ENCODE results near the gene SLC16A12. TPM values are rescaled to one million over a fixed set of nuclear protein-coding genes. Genes with fewer than 3 reads are reported as not detected.
A peak's percentile ranks its signal among the peaks of the same experiment; 100 is the strongest.
"Not testable (repeated sequence)": the region's sequence is repeated elsewhere in the genome, so short reads cannot be mapped to it uniquely, and the experiment has no call there.

Gene SLC16A12
- total RNA-seq, 1 donor from 2014 or later, result 2.6 TPM

DNA sequence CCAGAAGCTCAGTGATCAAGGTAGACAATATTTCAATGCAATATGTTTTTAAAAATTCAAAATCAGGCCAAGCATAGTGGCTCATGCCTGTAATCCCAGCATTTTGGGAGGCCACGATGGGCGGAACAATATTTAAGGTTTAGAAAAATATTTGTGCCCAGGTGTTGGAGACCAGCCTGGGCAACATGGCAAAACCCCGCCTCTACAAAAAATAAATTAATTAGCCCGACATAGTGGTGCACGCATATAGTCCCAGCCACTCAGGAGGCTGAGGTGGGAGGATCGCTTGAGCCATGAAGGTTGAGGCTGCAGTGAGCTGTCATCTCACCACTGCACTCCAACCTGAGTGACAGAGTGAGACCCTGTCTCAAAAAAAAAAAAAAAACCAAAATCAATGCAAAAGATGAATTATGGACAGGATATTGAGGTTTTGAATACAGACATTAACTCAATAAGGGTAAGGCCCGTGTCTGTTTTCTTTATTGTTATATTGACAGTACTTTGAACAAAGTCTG lies 121.9 kb downstream of the SLC16A12 start:
- Mint-ChIP-seq H3K27ac (ENCODE audit: unreplicated experiment) (peak overlapping the region; percentile 94), H3K4me3 (ENCODE audit: unreplicated experiment) (peak overlapping the region; percentile 79), H3K36me3 (ENCODE audit: low read depth) (peaks cover 4% of the 10 kb centered on the region), H3K9me3 (ENCODE audit: low read depth) (no peaks in the 10 kb centered on the region), H3K4me1 (ENCODE audit: low read depth) (peaks cover 22% of the 10 kb centered on the region), H3K27me3 (ENCODE audit: low read depth) (no peaks in the 10 kb centered on the region)
- TF ChIP-seq, protein P1, sequence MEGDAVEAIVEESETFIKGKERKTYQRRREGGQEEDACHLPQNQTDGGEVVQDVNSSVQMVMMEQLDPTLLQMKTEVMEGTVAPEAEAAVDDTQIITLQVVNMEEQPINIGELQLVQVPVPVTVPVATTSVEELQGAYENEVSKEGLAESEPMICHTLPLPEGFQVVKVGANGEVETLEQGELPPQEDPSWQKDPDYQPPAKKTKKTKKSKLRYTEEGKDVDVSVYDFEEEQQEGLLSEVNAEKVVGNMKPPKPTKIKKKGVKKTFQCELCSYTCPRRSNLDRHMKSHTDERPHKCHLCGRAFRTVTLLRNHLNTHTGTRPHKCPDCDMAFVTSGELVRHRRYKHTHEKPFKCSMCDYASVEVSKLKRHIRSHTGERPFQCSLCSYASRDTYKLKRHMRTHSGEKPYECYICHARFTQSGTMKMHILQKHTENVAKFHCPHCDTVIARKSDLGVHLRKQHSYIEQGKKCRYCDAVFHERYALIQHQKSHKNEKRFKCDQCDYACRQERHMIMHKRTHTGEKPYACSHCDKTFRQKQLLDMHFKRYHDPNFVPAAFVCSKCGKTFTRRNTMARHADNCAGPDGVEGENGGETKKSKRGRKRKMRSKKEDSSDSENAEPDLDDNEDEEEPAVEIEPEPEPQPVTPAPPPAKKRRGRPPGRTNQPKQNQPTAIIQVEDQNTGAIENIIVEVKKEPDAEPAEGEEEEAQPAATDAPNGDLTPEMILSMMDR (IDR thresholded peaks at IDR 0.05), result no peak
- no peak for DNase-seq (ENCODE audit: low spot score)

GRCh38 chr10:89412276-89412675 lies 123.1 kb downstream of the SLC16A12 start:
- not testable (repeated sequence) for H3K27me3 Mint-ChIP-seq (ENCODE audit: low read depth); DNase-seq (ENCODE audit: low spot score); H3K9me3 Mint-ChIP-seq (ENCODE audit: low read depth); H3K36me3 Mint-ChIP-seq (ENCODE audit: low read depth); H3K27ac Mint-ChIP-seq (ENCODE audit: unreplicated experiment); H3K4me3 Mint-ChIP-seq (ENCODE audit: unreplicated experiment)
- peaks cover 22% of the 10 kb centered on the region for H3K4me1 Mint-ChIP-seq (ENCODE audit: low read depth)

- not testable (repeated sequence) for H3K27me3 Mint-ChIP-seq (ENCODE audit: low read depth); H3K4me3 Mint-ChIP-seq (ENCODE audit: unreplicated experiment); H3K36me3 Mint-ChIP-seq (ENCODE audit: low read depth); H3K27ac Mint-ChIP-seq (ENCODE audit: unreplicated experiment); DNase-seq (ENCODE audit: low spot score); H3K9me3 Mint-ChIP-seq (ENCODE audit: low read depth)
- H3K4me1 Mint-ChIP-seq (ENCODE audit: low read depth), result peaks cover 19% of the 10 kb centered on the region
Observed at GRCh38 chr10:89411135-89411534, 124.3 kb downstream of the SLC16A12 start.

DNA sequence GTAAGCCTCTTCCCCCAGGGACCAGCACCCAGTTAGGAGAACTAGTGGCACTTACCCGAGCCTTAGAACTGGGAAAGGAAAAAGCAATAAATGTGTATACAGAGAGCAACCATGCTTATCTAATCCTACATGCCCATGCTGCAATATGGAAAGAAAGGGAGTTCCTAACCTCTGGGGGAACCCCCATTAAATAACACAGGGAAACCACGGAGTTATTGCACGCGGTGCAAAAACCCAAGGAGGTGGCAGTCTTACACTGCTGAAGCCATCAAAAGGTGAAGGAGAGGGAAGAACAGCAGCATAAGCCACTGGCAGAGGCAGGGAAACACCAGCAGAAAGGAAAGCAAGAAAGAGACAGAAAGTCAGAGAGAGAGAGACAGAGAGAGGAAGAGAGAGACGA lies 124.8 kb downstream of the SLC16A12 start:
- peaks cover 13% of the 10 kb centered on the region for H3K4me1 Mint-ChIP-seq (ENCODE audit: low read depth)
- not testable (repeated sequence) for H3K36me3 Mint-ChIP-seq (ENCODE audit: low read depth); H3K4me3 Mint-ChIP-seq (ENCODE audit: unreplicated experiment); H3K27me3 Mint-ChIP-seq (ENCODE audit: low read depth); H3K9me3 Mint-ChIP-seq (ENCODE audit: low read depth); DNase-seq (ENCODE audit: low spot score); H3K27ac Mint-ChIP-seq (ENCODE audit: unreplicated experiment)

GRCh38 chr10:89409282-89409681 lies 126.1 kb downstream of the SLC16A12 start:
- not testable (repeated sequence) for H3K27ac Mint-ChIP-seq (ENCODE audit: unreplicated experiment); H3K9me3 Mint-ChIP-seq (ENCODE audit: low read depth); DNase-seq (ENCODE audit: low spot score); H3K27me3 Mint-ChIP-seq (ENCODE audit: low read depth); H3K4me1 Mint-ChIP-seq (ENCODE audit: low read depth); H3K36me3 Mint-ChIP-seq (ENCODE audit: low read depth); H3K4me3 Mint-ChIP-seq (ENCODE audit: unreplicated experiment)

DNA sequence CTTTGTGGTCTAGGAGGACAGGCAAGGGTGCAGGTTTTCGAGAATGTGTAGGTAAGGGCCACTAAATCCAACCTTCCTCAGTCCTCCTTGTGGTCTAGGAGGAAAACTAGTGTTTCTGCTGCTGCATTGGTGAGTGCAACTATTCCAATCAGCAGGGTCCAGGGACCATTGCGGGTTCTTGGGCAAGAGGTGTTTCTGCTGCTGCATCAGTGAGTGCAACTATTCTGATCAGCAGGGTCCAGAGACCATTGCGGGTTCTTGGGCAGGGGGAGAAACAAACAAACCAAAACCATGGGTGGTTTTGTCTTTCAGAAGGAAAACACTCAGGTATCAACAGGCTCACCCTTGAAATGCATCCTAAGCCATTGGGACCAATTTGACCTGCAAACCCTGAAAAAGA lies 127.6 kb downstream of the SLC16A12 start:
- not testable (repeated sequence) for DNase-seq (ENCODE audit: low spot score); H3K27ac Mint-ChIP-seq (ENCODE audit: unreplicated experiment); H3K27me3 Mint-ChIP-seq (ENCODE audit: low read depth); H3K4me1 Mint-ChIP-seq (ENCODE audit: low read depth); H3K4me3 Mint-ChIP-seq (ENCODE audit: unreplicated experiment); H3K36me3 Mint-ChIP-seq (ENCODE audit: low read depth); H3K9me3 Mint-ChIP-seq (ENCODE audit: low read depth)

DNA sequence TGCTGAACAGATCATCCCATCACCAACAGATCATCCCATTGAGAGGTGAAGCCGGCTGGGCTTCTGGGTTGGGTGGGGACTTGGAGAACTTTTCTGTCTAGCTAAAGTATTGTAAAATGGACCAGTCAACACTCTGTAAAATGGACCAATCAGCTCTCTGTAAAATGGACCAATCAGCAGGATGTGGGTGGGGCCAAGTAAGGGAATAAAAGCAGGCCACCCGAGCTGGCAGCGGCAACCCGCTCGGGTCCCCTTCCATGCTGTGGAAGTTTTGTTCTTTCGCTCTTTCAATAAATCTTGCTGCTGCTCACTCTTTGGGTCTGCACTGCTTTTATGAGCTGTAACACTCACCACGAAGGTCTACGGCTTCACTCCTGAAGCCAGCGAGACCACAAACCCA lies 129.2 kb downstream of the SLC16A12 start:
- not testable (repeated sequence) for H3K27ac Mint-ChIP-seq (ENCODE audit: unreplicated experiment); H3K27me3 Mint-ChIP-seq (ENCODE audit: low read depth); H3K9me3 Mint-ChIP-seq (ENCODE audit: low read depth); DNase-seq (ENCODE audit: low spot score); H3K4me3 Mint-ChIP-seq (ENCODE audit: unreplicated experiment); H3K36me3 Mint-ChIP-seq (ENCODE audit: low read depth); H3K4me1 Mint-ChIP-seq (ENCODE audit: low read depth)

DNA sequence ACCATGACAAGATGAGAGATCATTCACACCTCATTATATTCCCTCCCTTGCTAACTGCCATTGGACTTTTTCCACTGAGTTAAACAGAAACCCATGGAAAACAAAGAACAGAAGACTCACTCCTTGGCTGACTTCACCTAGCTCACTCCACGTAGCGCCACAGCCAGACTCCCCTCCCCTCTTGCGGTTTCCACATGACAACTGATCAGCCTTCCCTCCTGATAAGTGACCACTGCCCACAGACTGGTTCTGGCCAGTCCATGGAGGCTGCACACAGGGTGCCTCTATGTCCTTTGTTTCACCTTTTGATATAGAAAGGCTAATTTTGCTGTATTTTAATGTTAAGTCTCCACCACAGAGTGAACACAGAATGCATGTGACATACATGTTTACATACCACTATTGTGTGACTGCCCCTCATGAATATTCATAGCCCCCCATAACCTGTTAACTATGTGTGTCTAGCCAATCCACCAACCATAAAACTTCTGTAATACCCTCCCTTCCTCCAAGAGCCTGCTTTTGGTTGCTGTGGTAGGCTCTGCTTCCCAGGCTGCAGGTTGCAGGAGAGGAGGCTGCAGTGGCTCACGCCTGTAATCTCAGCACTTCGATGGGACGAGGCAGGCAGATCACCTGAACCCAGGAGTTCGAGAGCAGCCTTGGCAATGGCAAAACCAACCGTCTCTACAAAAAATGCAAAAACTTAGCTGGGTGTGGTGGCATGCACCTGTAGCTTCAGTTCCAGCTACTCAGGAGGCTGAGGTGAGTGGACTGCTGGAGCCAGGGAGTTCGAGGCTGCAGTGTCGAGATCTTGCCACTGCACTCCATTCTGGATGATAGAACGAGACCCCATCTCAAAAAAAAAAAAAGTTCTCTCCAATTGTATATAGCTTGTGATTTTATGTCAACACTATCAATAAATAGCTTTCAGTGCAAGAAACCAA lies 131.0 kb downstream of the SLC16A12 start:
- peaks cover 2% of the 10 kb centered on the region for H3K36me3 Mint-ChIP-seq (ENCODE audit: low read depth)
- H3K4me1 Mint-ChIP-seq (ENCODE audit: low read depth), result no peaks in the 10 kb centered on the region
- H3K9me3 Mint-ChIP-seq (ENCODE audit: low read depth), result peaks cover 3% of the 10 kb centered on the region
- peak overlapping the region; percentile 14 for H3K27ac Mint-ChIP-seq (ENCODE audit: unreplicated experiment)
- H3K4me3 Mint-ChIP-seq (ENCODE audit: unreplicated experiment), result no peak overlapping the region
- no peak for DNase-seq (ENCODE audit: low spot score)
- TF ChIP-seq, protein P1 (IDR thresholded peaks at IDR 0.05), result no peak
- no peaks in the 10 kb centered on the region for H3K27me3 Mint-ChIP-seq (ENCODE audit: low read depth)
